ENCODE results near the gene STARD10. TPM values are rescaled to one million over a fixed set of nuclear protein-coding genes. Genes with fewer than 3 reads are reported as not detected.
A peak's percentile ranks its signal among the peaks of the same experiment; 100 is the strongest.

Gene STARD10
- total RNA-seq, 1 donor from 2014 or later = 94.8 TPM

- TF ChIP-seq CTCF (IDR thresholded peaks at IDR 0.05; ENCODE audit: insufficient read depth, low read length, poor library complexity, severe bottlenecking) = no peak
- H3K27me3 ChIP-seq (ENCODE audit: control insufficient read depth, insufficient read depth, low read length) = no peaks in the 10 kb centered on the region
- DNase-seq (ENCODE audit: low read depth) = no peak
These were observed 25.1 kb upstream of the STARD10 start for GRCh38 chr11:72818971-72819370.

GRCh38 chr11:72817966-72818365 is 24.1 kb upstream of the STARD10 start:
- H3K4me3 ChIP-seq (ENCODE audit: low read depth, low read length) = no peak overlapping the region
- DNase-seq (ENCODE audit: low read depth) = no peak
- no peaks in the 10 kb centered on the region for H3K27me3 ChIP-seq (ENCODE audit: control insufficient read depth, insufficient read depth, low read length)
- no peak for TF ChIP-seq CTCF (IDR thresholded peaks at IDR 0.05; ENCODE audit: insufficient read depth, low read length, poor library complexity, severe bottlenecking)
- no peaks in the 10 kb centered on the region for H3K36me3 ChIP-seq (ENCODE audit: control insufficient read depth, insufficient read depth, low read length)

More at GRCh38 chr11:72818971-72819370, 25.1 kb upstream of the STARD10 start:
- no peaks in the 10 kb centered on the region for H3K36me3 ChIP-seq (ENCODE audit: control insufficient read depth, insufficient read depth, low read length)
- no peak overlapping the region for H3K4me3 ChIP-seq (ENCODE audit: low read depth, low read length)

- H3K36me3 ChIP-seq (ENCODE audit: control insufficient read depth, insufficient read depth, low read length) = no peaks in the 10 kb centered on the region
- TF ChIP-seq CTCF (IDR thresholded peaks at IDR 0.05; ENCODE audit: insufficient read depth, low read length, poor library complexity, severe bottlenecking) = no peak
- no peak for DNase-seq (ENCODE audit: low read depth)
- H3K4me3 ChIP-seq (ENCODE audit: low read depth, low read length) = no peak overlapping the region
- no peaks in the 10 kb centered on the region for H3K27me3 ChIP-seq (ENCODE audit: control insufficient read depth, insufficient read depth, low read length)
These were observed 22.6 kb upstream of the STARD10 start for GRCh38 chr11:72816404-72816990.

GRCh38 chr11:72815110-72815618 is 21.3 kb upstream of the STARD10 start:
- Histone ChIP-seq H3K4me3 (ENCODE audit: low read depth, low read length) (peak overlapping the region; percentile 68), H3K27me3 (ENCODE audit: control insufficient read depth, insufficient read depth, low read length) (no peaks in the 10 kb centered on the region), H3K36me3 (ENCODE audit: control insufficient read depth, insufficient read depth, low read length) (no peaks in the 10 kb centered on the region)
- no peak for TF ChIP-seq CTCF (IDR thresholded peaks at IDR 0.05; ENCODE audit: insufficient read depth, low read length, poor library complexity, severe bottlenecking)
- no peak for DNase-seq (ENCODE audit: low read depth)

GRCh38 chr11:72814286-72815109 is 20.7 kb upstream of the STARD10 start, which contains the start of gene ATG16L2:
ATG16L2 (plus strand) TSS chr11:72814411; CDS start chr11:72814446, 35 bp downstream.
- Histone ChIP-seq H3K4me3 (ENCODE audit: low read depth, low read length) (peak within 1 kb of the TSS; percentile 68), H3K27me3 (ENCODE audit: control insufficient read depth, insufficient read depth, low read length) (no peaks in the 10 kb centered on the region), H3K36me3 (ENCODE audit: control insufficient read depth, insufficient read depth, low read length) (no peaks in the 10 kb centered on the region)
- DNase-seq (ENCODE audit: low read depth) = no peak
- no peak for TF ChIP-seq CTCF (IDR thresholded peaks at IDR 0.05; ENCODE audit: insufficient read depth, low read length, poor library complexity, severe bottlenecking)

Data from kidney epithelial cell (primary cell).